Raji (cell line): ENCODE results near the gene RANBP10.

ENCODE experiments used
- POLR2A ChIP-seq: IDR thresholded peaks from 2 replicates; pipeline ENCODE4 v1.6.1; 2011; ENCODE audit warnings: low read depth, low read length, control low read depth; ENCODE audit not compliant: insufficient read depth

The RANBP10 gene

GRCh38 chr16:67749436-67750078 lies 56.8 kb downstream of the RANBP10 start:
- TF ChIP-seq POLR2A, result no peak

DNA sequence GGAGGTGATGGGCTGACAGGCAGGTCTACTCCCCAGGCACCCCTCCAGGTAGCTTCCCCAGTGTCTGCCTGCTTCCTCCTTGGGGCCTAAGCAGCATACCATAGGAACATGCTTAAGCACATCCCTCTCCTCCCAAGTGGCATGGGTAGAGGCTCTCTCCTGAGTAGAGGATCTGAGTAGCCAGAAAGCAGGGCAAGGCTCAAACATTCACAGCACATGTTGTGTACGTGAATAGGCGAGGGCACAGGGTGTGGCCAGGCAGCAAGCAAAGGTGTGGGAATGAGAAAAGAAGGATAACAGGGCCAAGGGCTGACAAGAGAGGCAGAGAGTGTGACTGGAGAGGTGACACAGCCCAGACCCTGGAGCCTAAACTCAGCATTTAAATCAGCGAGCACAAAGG lies 57.5 kb downstream of the RANBP10 start:
- no peak for TF ChIP-seq POLR2A

- TF ChIP-seq POLR2A, result no peak
These were observed 59.5 kb downstream of the RANBP10 start for GRCh38 chr16:67746846-67747245.

GRCh38 chr16:67741118-67741517 lies 65.2 kb downstream of the RANBP10 start:
- no peak for TF ChIP-seq POLR2A

DNA sequence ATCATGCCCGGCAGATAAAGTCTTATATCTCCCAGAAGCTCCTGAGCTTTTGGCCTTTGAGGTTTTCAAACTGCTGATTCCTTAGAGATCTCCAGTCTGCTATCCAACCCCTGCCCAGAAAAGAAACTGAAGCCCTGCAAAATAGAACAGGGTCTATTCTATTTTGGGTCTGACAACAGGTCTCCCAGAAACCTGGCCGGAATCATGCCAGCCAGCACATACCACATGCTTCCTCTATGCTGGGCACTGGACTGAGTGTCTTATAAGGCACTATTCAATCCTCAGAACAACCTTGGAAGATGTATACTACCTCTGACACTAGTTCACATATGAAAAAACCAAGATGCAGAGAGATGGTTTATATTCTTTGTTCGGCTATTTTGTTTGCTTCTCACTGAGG lies 66.0 kb downstream of the RANBP10 start:
- no peak for TF ChIP-seq POLR2A

- TF ChIP-seq POLR2A, result no peak
These were observed 69.5 kb downstream of the RANBP10 start for GRCh38 chr16:67736858-67737257.

GRCh38 chr16:67734731-67735201 lies 71.6 kb downstream of the RANBP10 start:
- TF ChIP-seq POLR2A, result no peak

DNA sequence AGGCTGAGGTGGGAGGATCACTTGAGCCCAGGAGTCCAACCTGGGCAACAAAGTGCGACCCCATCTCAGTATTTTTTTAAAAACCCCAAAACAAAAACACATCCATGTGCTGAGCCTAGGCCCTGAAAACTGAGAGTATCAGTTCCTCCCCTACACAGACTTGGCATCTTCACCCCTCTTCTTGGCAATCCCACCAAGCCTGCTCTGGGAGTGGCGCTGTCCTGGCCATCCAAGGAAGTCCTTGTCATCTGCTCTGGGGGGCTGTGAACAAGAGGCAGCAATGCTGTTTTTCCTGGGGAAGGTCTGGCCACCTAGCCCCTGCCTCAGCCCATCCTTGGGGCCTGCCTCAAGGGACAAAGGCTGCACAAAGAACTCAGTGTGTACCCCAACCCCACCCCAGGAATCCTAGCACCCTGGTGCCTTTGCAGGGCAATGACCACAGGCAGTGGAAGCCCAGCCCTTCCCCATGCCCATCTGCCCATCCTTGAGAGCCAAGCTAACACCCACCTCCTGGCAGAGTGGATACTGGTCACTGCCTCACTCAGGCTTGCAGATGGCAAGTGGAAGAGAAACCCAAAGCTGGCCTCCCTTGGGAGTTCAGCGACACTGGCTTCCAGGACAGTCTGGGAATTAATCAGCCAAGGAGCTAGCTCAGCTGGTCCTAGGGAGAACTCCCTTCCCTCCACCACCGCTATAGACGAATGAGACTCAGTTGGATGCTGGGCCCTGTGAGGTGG lies 72.5 kb downstream of the RANBP10 start:
- no peak for TF ChIP-seq POLR2A

DNA sequence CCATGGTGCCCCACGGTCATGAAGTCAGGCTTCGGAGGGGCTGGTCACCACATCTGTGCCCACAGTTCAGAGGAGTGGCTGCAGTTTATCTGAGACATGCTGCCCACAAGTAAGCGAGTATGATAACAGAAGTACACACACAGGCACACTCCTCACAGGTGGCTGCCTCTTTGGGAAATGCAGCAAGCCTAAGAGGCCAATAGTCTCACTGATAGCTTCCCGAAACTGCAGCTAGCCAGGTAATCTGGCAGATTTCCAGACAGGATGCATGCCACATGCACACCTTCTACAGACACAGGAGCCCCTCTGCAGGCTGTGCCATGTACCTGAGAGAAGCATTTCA lies 74.6 kb downstream of the RANBP10 start:
- TF ChIP-seq POLR2A, result no peak

DNA sequence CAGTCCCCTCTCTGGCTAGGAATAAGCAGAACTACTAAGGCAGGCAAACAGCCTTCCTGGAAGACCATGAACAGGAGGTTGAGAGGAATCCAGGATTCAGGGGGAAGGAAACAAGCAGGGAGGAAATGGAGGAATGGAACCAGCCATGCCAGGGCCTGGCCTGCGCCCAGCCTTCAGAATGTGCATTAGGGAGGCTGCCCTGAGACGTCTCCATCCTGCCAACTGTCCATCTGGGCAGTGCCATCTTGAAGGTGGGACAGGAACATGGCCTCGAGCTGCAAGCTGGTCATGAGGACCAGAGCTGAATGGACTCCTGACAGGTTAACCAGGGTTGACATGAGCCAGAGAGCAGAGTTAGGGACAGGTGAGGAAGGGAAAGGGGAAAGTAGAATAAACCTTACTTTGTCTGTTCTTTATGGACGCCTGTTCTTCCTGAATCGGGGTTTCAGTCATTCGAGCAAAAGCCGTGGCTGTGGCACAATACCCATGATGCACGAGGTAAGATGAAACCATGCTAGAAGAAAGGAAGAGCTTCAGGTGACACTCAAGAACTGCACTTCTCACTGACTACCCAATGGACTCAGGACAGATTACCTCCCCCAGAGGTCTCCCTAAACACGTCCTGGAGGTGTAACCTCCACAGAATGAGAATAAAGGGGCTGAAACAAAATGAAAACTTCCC lies 75.1 kb downstream of the RANBP10 start:
- no peak for TF ChIP-seq POLR2A

DNA sequence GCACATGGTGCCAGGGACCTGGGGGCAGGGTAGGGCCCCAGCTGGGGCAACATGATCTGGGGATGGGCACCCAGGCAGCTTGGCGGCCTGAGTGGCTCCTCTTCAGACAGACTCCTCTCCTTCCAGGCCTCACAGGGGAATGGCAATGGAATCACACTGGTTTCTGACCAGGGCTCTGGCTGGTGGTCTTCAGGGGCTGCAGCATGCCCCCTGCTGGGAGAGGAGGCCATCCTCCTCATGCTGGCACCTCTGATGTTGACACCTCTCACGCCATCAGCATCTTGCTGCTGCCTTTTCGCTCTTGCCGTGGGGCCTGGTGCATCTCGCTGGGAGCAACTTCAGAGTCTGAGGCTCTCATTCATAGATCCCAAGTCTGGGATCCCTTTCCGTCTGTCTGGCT lies 76.0 kb downstream of the RANBP10 start:
- no peak for TF ChIP-seq POLR2A

DNA sequence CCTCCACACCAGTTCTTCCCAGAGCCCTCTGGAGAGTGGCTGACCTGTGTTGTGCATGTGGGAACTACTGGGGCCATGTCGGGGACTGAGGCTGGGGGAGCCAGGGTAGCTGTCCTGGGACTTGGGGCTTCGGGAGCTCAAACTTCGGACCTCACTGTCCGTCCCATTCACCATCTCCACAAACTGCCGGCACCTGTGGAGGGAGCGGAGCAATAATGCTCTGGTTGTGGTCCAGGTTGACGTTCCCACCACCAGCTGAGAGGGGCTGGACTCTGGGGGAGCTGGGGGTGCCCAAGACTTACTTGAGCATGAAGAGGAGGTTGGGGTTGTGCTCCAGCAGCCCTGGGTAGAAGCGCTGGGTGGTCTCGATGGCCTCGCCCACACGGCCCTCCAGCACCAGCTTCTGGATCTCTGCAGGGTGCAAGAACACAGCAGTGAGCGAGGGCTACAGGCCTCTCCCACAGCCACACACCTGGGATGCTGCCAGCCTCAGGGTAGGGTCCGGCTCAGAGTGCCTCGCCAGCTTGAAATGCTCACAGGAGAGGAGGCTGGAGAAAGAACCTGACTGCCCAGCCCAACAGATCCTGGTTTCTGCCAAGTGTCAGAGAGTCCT lies 76.6 kb downstream of the RANBP10 start:
- no peak for TF ChIP-seq POLR2A

- TF ChIP-seq POLR2A, result no peak
These were observed 78.6 kb downstream of the RANBP10 start for GRCh38 chr16:67727521-67728485.
